HG02798 (cell line): ENCODE results near the gene DUSP18.
"Not testable (repeated sequence)": the region's sequence is repeated elsewhere in the genome, so short reads cannot be mapped to it uniquely, and the experiment has no call there.

ENCODE experiments used
- ATAC-seq: cut with Tn5 transposase; IDR thresholded peaks from one replicate; pipeline ENCODE4 v1.9.1; 2021; ENCODE audit warnings: mild to moderate bottlenecking; ENCODE audit not compliant: unreplicated experiment, poor library complexity

DUSP18 gene

DNA sequence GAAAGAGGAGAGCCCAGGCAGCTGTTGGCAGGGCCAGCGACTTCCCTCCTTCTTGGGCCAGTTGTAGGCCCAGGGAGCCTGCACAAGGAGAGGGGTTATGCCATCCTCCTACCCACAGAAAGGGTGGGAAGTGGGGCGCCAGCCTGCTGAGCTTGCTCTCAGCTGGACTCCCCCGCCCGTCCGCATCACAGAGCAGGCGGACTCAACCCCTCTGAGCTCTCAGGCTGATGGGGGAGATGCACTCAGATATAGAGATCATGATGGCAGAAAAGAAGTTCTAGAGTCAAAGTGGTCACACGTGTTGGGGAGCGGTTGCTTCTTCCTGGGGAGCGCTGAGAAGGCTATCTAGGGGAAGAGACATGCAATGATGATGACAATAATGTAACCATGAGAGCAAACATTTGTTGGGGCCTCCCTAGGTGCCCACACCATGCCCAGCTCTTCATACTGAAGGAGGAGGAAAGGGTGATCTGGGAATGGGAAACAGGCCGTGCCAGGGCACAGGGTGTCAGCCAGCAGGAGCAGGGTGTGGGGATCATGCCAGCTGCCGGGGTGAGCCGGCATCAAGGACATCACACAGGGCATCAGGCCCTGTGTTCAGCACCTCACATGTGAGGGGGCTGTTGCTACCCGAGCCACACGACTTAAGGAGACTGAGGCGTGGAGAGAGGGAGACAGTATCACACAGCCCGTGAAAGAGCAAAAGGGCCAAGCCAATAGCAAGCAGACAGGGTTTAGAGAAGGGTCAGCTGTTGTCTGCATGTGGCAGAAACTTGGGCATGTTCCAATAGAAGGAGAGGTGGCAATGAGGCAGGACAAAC, 24.4 kb downstream of the DUSP18 start:
- no peak for ATAC-seq

GRCh38 chr22:30640839-30641430, 26.7 kb downstream of the DUSP18 start:
- ATAC-seq = no peak

- no peak for ATAC-seq
Measured at GRCh38 chr22:30640361-30640760, 27.3 kb downstream of the DUSP18 start.

- ATAC-seq = no peak
Measured at GRCh38 chr22:30637701-30638114, 30.0 kb downstream of the DUSP18 start.

- no peak for ATAC-seq
Measured at GRCh38 chr22:30636226-30637077, 31.2 kb downstream of the DUSP18 start.

- ATAC-seq = peak; percentile 80
Measured at GRCh38 chr22:30635273-30636225, 32.1 kb downstream of the DUSP18 start, which contains the start of gene SLC35E4. TSS of gene SLC35E4 (plus strand) at chr22:30635781. CDS start at chr22:30636451, 670 bp downstream.

DNA sequence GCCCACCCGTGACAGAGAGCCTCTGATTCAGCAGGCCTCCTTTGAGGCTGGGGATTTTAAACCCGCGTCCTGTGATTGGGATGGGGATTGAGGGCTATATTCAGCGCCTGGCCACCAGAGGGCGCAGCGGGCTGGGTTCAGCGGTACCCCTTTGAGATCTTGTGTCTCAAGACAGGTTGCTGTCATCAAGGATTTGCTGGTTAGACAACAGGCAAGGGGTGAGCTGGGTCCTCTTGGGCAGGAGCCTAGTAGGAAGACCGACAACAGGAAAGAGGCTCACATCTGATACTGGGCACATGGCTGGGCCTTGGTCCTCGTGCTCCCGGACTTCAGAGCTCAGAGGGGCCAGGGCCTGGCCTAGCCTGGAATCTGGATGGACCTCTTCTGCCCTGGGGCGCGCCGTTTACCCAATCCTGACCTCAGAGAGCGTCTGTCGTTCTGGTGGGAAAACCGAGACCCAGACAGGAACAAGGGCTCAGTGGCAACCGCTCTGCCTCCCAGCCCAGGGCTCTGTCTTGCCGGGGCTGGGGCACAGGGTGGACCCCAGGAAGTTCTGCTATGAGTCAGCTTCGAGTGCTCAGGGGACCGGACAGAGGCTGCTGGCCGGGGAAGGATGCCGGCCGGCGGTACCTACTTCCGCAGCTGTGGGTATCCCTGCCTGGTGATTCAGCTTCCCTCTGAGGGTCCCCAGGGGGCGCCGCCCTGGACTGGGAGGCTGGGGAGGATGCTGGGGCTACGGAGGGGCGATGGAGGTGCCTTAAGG, 33.0 kb downstream of the DUSP18 start:
- peak; percentile 59 for ATAC-seq

DNA sequence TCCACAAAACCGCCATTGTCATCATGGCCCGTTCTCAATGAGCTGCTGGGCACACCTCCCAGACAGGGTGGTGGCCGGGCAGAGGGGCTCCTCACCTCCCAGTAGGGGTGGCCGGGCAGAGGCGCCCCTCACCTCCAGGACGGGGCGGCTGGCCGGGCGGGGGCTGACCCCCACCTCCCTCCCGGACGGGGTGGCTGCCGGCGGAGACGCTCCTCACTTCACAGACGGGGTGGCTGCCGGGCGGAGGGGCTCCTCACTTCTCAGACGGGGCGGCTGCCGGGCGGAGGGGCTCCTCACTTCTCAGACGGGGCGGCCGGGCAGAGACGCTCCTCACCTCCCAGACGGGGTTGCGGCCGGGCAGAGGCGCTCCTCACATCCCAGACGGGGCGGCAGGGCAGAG, 36.2 kb downstream of the DUSP18 start:
- ATAC-seq = not testable (repeated sequence)

- no peak for ATAC-seq
Measured at GRCh38 chr22:30628491-30628890, 39.2 kb downstream of the DUSP18 start.

GRCh38 chr22:30627471-30627870, 40.2 kb downstream of the DUSP18 start:
- no peak for ATAC-seq

- no peak for ATAC-seq
Measured at GRCh38 chr22:30626413-30626812, 41.3 kb downstream of the DUSP18 start.

- not testable (repeated sequence) for ATAC-seq
Measured at GRCh38 chr22:30619909-30620308, 47.8 kb downstream of the DUSP18 start.

DNA sequence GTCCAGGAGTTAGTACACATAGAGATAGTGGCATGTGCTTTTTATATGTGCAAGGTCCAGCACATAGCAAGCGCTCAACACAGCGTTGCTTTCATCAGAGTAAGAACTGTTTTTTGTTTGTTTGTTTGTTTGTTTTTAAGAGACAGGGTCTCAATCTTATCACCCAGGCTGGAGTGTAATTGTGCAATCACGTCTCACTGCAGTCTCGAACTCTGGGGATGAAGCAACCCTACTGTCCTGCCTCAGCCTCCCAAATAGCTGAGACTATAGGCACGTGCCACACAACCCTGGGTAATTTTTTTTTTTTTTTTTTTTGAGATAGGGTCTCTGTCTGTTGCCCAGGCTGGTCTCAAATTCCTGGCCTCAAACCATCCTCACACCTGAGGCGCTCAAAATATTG, 49.9 kb downstream of the DUSP18 start:
- ATAC-seq = no peak

- no peak for ATAC-seq
Measured at GRCh38 chr22:30615543-30615954, 52.1 kb downstream of the DUSP18 start.

DNA sequence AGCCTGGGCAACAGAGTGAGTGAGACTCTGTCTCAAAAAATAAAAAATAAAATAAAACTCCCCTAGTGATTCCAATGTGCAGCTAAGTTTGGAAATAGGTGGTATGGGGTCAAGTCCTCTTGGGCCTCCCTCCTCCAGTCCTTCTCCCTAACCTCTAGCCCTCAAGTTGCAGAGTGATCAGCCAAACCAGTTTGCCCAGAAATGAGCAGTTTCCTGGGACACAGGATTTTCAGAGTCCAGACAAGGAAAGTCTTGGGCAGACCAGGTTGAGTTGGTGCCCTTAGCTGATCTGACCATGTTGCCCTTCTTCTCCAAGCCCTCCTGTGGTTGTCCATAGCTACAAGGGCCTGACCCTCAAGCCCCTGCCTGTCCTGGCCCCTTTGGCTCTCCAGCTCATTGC, 52.8 kb downstream of the DUSP18 start:
- no peak for ATAC-seq

GRCh38 chr22:30614268-30614667, 53.4 kb downstream of the DUSP18 start:
- no peak for ATAC-seq

DNA sequence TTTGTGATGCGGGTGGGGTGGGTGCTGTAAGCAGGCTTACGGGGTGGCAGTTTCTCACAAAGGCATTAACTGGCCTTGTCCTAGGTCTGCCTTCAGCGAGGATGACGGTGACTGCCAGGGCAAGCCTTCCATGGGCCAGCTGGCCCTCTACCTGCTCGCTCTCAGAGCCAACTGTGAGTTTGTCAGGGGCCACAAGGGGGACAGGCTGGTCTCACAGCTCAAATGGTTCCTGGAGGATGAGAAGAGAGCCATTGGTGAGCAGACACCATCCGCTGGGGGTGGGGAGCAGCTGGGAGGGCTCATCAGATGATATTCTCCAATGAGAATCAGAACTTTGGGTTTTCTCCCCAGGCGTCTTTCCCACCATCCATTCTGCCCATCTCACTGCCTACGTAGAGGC, 54.9 kb downstream of the DUSP18 start:
- no peak for ATAC-seq
